ENCODE results near the gene C14orf132.

C14orf132 gene

DNA sequence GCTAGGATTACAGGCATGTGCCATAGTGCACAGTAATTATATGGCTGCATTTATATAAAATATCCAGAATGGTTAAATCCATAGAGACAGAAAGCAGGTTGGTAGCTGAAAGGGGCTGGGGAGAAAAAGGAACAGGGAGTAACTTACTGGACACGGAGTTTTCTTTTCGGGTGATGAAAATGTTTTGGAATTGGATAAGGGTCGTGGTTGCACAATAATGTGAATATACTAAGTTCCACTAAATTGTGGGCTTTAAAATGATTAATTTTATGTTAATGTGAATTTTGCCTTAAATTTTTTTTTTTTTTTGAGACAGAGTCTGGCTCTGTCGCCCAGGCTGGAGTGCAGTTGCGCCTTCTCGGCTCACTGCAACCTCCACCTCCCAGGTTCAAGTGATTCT, 95.3 kb downstream of the C14orf132 start:
- TF ChIP-seq, protein P1, sequence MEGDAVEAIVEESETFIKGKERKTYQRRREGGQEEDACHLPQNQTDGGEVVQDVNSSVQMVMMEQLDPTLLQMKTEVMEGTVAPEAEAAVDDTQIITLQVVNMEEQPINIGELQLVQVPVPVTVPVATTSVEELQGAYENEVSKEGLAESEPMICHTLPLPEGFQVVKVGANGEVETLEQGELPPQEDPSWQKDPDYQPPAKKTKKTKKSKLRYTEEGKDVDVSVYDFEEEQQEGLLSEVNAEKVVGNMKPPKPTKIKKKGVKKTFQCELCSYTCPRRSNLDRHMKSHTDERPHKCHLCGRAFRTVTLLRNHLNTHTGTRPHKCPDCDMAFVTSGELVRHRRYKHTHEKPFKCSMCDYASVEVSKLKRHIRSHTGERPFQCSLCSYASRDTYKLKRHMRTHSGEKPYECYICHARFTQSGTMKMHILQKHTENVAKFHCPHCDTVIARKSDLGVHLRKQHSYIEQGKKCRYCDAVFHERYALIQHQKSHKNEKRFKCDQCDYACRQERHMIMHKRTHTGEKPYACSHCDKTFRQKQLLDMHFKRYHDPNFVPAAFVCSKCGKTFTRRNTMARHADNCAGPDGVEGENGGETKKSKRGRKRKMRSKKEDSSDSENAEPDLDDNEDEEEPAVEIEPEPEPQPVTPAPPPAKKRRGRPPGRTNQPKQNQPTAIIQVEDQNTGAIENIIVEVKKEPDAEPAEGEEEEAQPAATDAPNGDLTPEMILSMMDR (IDR thresholded peaks at IDR 0.05; ENCODE audit: low read depth, low read length, missing control alignments) = no peak
- no peak overlapping the region for H3K4me3 ChIP-seq (replicated peaks; ENCODE audit: low read depth, low read length)
- no peak for DNase-seq (ENCODE audit: extremely low read depth, low read depth)

GRCh38 chr14:96135285-96135684, 96.1 kb downstream of the C14orf132 start:
- H3K4me3 ChIP-seq (replicated peaks; ENCODE audit: low read depth, low read length) = no peak overlapping the region
- no peak for DNase-seq (ENCODE audit: extremely low read depth, low read depth)
- TF ChIP-seq, protein P1 (IDR thresholded peaks at IDR 0.05; ENCODE audit: low read depth, low read length, missing control alignments) = no peak

DNA sequence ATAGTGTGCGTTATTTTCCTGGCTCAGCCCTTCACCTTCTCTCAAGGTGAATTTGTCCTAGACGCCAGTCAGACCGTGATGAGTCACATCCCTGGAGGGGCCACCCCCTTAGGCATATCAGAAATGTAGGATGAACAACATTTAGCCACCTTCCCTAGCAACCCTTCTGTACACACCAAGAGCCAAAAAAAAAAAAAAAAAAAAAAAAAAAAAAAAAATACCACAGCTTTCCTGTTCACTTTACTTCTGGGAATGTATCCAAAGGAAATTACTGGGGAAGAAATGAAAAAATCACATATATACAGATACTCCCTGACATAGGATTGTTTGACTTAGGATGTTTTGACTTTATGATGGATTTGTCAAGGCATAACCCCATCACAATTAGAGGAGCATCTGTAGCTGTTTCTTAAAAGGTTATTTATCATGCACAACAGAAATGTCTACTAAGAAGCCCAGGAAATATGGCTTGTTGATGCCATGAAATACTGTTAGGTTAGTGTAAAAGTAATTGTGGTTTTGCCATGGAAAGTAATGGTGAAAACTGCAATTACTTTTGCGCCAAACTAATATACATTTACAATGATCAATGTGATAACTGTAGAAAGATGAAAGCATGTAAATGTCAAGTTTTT, 97.3 kb downstream of the C14orf132 start:
- peak; percentile 78 for DNase-seq (ENCODE audit: extremely low read depth, low read depth)
- TF ChIP-seq, protein P1 (IDR thresholded peaks at IDR 0.05; ENCODE audit: low read depth, low read length, missing control alignments) = no peak

DNA sequence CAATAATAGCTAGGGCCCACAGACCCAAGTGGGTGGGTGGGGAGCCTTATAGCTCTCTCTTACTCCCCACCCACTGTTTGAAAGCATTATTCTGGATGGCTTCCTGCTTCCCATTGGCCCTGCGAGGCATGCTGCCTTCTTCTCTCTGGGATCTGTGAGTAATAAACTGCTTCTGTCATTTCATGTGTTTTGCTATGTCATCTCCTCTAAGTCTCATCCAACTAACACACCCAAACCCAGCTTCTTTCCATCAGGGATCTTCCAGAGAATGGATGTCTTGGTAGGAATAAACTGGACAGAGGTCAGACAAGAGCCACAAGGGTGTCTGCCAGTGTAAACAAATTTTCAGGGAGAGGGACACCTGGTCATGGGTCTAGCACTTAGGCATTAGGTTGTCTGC, 99.1 kb downstream of the C14orf132 start:
- TF ChIP-seq, protein P1 (IDR thresholded peaks at IDR 0.05; ENCODE audit: low read depth, low read length, missing control alignments) = no peak
- H3K4me3 ChIP-seq (replicated peaks; ENCODE audit: low read depth, low read length) = no peak overlapping the region
- DNase-seq (ENCODE audit: extremely low read depth, low read depth) = no peak

More for the DNA sequence above, 97.3 kb downstream of the C14orf132 start:
- H3K4me3 ChIP-seq (replicated peaks; ENCODE audit: low read depth, low read length) = no peak overlapping the region

DNA sequence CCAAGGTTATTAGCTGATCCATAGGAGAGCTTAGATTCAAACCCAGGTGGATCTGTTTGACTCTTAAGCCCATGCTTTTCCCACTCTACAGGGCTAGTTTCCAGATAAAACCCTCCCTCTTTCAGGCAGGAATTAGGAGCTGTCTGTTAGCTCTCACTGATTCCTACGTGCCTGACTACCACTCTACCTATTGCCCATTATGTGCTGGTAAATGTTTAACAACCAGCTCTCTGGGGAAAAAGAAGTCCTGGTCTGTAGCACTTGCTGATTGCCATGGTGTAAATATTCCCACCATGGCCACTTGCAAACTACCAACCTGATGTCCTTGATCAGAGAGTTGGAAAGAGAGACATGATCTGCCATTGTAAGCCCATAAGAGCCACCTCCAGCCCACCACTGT, 100.0 kb downstream of the C14orf132 start:
- DNase-seq (ENCODE audit: extremely low read depth, low read depth) = no peak
- TF ChIP-seq, protein P1 (IDR thresholded peaks at IDR 0.05; ENCODE audit: low read depth, low read length, missing control alignments) = no peak
- H3K4me3 ChIP-seq (replicated peaks; ENCODE audit: low read depth, low read length) = no peak overlapping the region

- TF ChIP-seq, protein P1 (IDR thresholded peaks at IDR 0.05; ENCODE audit: low read depth, low read length, missing control alignments) = no peak
- no peak overlapping the region for H3K4me3 ChIP-seq (replicated peaks; ENCODE audit: low read depth, low read length)
Observed at GRCh38 chr14:96139879-96140278, 100.7 kb downstream of the C14orf132 start.

DNA sequence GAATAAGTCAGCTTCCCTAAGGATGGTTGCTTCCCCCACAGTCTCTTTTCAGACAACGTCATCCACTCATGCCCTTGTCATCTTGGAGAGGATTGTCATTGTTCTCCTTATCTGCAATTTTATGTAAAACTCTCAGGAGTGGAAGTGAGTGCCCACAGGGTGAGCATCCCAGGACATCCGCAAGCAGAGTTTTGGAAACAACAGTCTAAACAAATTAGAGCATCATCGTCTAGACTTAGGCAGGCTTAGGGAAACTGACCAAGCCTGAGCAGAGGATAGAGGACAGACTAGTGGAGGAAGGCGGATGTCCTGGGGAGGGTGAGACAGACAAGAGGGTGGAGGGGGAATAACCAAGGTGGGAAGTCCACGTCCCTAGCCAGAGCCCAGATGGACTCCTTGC, 101.8 kb downstream of the C14orf132 start:
- no peak overlapping the region for H3K4me3 ChIP-seq (replicated peaks; ENCODE audit: low read depth, low read length)
- TF ChIP-seq, protein P1 (IDR thresholded peaks at IDR 0.05; ENCODE audit: low read depth, low read length, missing control alignments) = no peak
- no peak for DNase-seq (ENCODE audit: extremely low read depth, low read depth)

More at GRCh38 chr14:96139879-96140278, 100.7 kb downstream of the C14orf132 start:
- no peak for DNase-seq (ENCODE audit: extremely low read depth, low read depth)

Measured in HFF-Myc (cell line).